ENCODE data around the gene RAB11FIP4.

The RAB11FIP4 gene

DNA sequence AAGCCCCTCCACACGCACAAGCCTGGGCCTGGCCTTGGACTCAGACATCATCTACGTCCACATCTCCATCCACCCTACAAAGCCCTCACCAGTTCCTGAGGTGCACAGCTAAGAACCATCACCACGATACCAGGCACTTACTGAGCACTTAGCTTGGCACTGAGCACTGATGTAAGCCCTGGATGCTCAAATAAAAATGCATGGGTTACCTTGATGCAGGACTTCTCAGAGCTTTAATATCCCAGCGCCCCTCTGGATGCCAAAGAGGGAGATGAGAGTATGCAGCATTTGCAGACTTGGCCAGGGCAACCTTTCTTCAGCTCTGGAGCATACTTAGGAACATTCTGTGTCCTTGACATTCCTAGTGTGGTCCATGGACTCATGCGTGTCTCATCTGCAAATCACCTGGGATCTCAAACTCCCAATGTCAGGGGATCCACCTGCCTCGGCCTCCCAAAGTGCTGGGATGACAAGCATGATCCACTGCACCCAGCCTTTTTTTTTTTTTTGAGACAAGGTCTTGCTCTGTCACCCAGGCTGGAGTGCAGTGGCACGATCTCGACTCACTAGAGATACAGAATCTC lies 69.8 kb downstream of the RAB11FIP4 start:
- no peak for DNase-seq (ENCODE audit: low read depth)

DNA sequence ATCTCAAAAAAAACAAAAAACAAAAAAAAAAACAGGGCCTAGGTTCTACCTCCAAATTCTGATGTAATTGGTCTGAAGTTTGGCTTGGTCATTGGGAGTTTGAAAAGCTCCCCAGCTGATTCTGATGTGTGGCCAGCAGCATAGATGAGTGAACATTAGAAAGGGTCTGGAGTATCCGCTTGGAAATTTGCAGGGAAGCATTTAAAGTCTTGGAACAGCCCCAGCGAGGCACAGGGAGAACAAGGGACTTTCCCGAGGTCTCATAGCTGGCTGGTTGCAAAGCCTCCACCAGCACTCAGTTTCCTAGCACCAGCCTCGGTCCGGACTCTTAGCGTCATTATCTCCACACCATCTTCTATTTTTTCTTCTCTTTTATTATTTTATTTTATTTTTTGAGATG lies 70.8 kb downstream of the RAB11FIP4 start:
- no peak for DNase-seq (ENCODE audit: low read depth)

DNA sequence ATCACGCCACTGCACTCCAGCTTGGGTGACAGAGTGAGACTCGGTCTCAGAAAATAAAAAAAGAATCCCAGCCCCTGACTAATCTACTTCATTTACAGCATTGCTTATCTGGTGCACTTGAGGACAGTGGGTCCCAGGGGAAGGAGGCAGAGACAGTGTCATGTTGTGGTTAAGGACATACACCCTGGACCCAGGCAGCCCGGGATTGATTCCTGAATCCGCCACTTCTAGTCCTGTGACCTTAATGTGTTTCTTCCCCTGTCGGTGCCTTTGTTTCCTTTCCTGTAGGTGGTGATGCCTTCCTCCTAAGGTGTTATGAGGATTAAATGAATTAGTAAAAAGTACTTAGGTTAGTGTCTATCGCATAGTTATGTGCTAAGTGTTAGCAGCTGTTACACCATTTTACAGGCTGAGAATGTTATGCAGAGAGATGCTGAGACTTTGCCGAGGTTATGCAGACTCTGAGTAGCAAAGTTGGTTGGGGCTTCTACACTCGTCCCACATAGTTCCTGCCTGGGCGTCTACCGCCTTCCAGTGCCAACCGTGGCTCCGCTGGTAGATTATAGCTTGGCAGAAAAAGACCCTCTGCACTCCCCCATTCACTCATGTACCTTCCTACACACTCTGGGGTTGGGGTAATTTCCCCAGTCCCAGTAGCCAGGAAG lies 74.8 kb downstream of the RAB11FIP4 start:
- DNase-seq (ENCODE audit: low read depth), result no peak

GRCh38 chr17:31467502-31468256 lies 76.2 kb downstream of the RAB11FIP4 start:
- no peak for DNase-seq (ENCODE audit: low read depth)

- no peak for DNase-seq (ENCODE audit: low read depth)
These were observed 78.5 kb downstream of the RAB11FIP4 start for GRCh38 chr17:31469959-31470358.

GRCh38 chr17:31470592-31470991 lies 79.1 kb downstream of the RAB11FIP4 start:
- DNase-seq (ENCODE audit: low read depth), result no peak

GRCh38 chr17:31472137-31472536 lies 80.7 kb downstream of the RAB11FIP4 start:
- DNase-seq (ENCODE audit: low read depth), result no peak

GRCh38 chr17:31475378-31476162 lies 84.1 kb downstream of the RAB11FIP4 start:
- no peak for DNase-seq (ENCODE audit: low read depth)

DNA sequence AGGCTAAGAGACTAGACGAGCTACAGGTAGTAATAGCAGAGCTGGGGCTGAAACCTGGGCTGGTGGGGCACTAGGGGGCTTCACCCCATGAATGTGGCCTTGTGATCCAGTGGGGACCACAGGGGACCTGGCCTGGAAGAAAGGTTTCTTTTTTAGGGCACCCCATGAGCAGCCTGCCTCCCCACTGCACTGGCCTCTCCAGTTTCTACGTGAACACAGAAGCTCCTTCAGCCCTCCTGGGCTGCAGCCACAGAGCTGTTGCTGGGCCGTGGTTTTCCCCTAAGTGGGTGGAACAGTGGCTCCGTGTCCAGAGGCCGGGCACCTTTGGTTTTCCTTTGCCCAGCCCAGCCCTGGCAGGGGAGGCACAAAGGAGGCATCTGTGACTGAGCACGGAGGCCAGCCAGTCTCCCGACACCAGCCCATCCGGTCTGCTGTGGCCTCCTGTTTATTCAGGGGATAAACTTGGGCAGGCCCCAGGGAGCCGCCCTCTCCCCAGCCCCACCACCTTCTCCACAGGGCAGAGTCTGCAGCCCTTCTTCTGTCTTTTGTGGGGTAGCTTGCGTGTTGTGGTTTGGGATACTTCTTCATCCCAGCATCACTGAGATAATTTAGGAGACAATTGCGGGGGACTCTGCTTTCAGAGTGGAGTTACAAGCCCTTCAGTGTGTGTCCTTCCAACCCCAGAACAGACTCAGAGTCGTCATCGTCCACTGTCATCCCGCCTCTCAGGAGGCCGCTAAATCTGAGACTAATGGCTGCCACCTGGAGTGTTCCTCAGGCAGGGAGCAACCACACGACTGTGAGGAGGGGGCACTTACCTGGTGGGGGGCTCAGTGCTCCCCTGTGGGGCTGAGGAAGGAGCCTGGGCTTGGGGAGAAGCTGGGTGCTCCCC lies 85.3 kb downstream of the RAB11FIP4 start:
- no peak for DNase-seq (ENCODE audit: low read depth)

- no peak for DNase-seq (ENCODE audit: low read depth)
These were observed 86.1 kb downstream of the RAB11FIP4 start for GRCh38 chr17:31477417-31478055.

DNA sequence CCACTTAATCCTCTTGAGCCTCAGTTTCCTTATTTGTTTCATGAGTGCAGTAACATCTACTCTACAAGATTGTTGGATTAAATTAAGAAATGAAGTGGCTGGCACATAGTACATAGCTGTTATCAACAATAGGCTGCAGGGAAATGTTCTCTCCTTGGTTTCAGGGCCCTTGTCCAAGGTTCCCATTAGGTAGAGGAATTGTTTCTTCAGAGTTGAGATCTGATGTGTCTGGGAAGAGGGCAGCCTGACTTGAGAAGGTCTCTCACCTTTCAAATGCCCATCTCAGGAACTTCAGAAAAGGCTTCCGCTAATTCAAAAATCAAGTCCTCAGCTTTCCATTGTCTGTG lies 87.6 kb downstream of the RAB11FIP4 start:
- DNase-seq (ENCODE audit: low read depth), result no peak

DNA sequence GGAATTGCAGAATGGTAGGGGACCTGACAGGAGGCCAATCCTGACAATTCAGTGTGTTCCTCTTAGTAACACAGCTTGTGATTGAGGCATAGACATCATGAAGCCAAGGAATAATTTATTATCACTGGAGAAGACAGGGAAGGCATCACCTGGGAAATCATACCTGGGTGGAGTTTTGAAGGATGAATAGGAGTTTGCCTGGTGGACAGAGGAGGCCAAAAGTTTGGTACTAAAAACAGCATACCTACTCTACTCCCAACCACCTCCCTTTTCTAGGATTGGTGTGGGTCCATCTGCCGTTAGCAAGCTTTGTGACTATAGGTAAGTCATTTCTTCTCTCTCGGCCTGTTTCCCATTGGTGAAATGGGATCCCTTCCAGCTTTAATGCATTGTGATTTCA lies 88.0 kb downstream of the RAB11FIP4 start:
- DNase-seq (ENCODE audit: low read depth), result no peak

- no peak for DNase-seq (ENCODE audit: low read depth)
These were observed 88.6 kb downstream of the RAB11FIP4 start for GRCh38 chr17:31480067-31480466.

- no peak for DNase-seq (ENCODE audit: low read depth)
These were observed 89.7 kb downstream of the RAB11FIP4 start for GRCh38 chr17:31480904-31481782.

DNA sequence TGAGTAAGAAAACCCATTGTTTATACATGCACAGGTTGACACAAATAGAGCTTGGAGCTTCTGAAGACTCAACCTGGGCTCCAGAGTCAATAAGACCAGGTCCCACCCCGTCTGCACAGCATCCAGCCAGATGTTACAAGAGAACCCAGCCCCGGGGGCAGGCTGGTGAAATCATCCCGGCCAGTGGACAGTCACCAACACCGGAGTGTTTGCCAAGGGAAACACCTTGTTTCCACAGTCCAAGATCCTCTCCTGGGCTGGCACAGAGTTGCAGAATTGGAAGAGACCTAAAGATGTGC lies 90.3 kb downstream of the RAB11FIP4 start:
- no peak for DNase-seq (ENCODE audit: low read depth)

DNA sequence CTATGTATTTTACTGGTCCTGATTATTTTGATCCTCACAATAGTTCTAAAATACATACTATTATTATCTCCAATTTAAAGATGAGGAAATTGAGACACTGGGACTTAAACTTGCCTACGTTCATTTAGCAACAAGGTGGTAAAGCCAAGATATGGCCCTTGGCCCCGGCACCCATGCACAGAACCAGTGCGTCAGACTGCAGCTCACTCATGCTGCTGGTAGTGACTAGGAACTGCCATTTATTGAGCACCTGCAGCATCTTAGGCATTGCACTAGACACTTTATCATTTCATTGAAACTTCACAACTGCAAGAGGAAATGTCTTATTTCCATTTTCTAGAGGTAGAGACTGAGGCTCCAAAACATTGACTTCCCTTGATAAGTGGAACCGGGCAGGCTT lies 93.3 kb downstream of the RAB11FIP4 start:
- no peak for DNase-seq (ENCODE audit: low read depth)

GRCh38 chr17:31486351-31487062 lies 95.0 kb downstream of the RAB11FIP4 start:
- DNase-seq (ENCODE audit: low read depth), result no peak

DNA sequence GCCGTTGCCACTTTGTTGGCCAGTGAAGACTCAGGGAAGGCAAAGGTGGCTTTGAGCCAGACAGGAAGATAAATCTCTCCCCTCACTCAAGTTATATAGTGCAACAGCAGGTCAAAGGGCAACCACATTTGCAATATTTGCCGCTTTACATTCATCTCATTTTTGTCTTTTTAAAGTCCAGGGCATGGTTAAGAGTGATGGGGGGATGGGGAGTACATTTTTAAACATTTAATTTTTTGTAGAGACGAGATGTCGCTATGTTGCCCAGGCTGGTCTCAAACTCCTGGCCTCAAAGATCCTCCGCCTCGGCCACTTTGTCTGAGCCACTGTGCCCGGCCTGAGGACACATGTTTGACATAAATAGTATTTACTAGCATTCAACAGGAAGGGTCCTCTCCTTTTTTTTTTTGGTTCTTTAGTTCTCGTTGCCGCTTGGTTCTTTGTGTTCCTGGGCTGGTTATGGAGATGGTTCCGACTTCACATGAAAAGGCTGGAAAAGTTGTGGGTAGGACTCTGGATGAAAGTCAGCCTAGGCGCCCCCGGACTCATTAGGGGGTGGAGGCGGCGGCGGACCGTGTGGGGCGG lies 95.7 kb downstream of the RAB11FIP4 start:
- DNase-seq (ENCODE audit: low read depth), result no peak

DNA sequence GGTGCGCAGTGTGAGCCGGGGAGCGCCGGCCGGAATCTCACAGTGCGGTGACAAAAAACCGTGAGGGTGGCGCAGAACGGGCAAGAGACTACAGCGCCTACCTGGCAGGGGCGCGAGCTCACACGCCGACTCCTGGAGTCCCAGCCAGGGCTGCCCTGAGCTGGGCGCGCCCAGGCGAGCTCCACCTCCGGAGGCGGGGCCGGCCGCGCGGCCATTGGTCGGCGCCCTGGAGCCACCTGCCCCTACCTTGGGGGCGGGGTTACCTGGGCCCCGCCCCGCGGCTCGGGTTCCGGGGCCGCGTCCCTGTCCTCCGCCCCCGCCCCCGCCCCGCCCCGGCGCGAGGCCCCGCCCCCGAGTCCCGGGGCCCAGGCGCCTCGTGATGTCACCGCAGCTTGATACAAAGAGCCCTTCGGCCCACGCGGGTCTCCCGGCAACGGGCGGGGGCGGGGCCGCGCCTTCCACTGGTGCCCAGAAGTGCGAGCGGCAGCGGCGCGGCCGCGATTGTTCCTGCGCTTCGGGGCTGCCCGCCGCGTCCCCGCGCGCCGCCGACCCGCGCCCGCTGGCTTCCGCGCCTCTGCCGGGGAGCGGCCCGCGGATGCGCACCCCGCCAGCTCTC lies 96.3 kb downstream of the RAB11FIP4 start:
- peak; percentile 93 for DNase-seq (ENCODE audit: low read depth)
